Neural progenitor cell (in vitro differentiated cells): ENCODE data around the gene PAQR7. TPM values are rescaled to one million over a fixed set of nuclear protein-coding genes. Genes with fewer than 3 reads are reported as not detected.

ENCODE experiments used
- DNase-seq: peaks from one replicate; pipeline ENCODE4 v3.0.0-alpha.2; 2016; ENCODE audit warnings: low spot score
- H2AFZ ChIP-seq: fragments of 200-600 bp; sonication (generic); replicated peaks from 2 replicates; pipeline ENCODE4 v1.6.1; 2016; ENCODE audit warnings: antibody characterized with exemption
- H3F3A ChIP-seq: fragments of 200-600 bp; sonication (generic); 2 replicates; pipeline ENCODE4 v1.6.1; 2016; ENCODE audit warnings: antibody characterized with exemption, low read depth
- H3K27ac ChIP-seq: fragments of 200-600 bp; sonication (generic); 2 replicates; pipeline ENCODE4 v1.5.1; 2016; ENCODE audit warnings: mild to moderate bottlenecking
- H3K27me3 ChIP-seq: fragments of 200-600 bp; sonication (generic); 2 replicates; pipeline ENCODE4 v1.6.1; 2016; ENCODE audit warnings: mild to moderate bottlenecking, moderate library complexity
- H3K36me3 ChIP-seq: fragments of 200-600 bp; sonication (generic); 2 replicates; pipeline ENCODE4 v1.5.1; 2016
- H3K4me1 ChIP-seq: fragments of 200-600 bp; sonication (generic); 2 replicates; pipeline ENCODE4 v1.6.1; 2016; ENCODE audit warnings: mixed run types
- H3K4me2 ChIP-seq: fragments of 200-600 bp; sonication (generic); 2 replicates; pipeline ENCODE4 v1.6.1; 2016
- H3K4me3 ChIP-seq: fragments of 200-600 bp; sonication (generic); 2 replicates; pipeline ENCODE4 v1.5.1; 2016
- H3K79me2 ChIP-seq: fragments of 200-600 bp; sonication (generic); 2 replicates; pipeline ENCODE4 v1.6.1; 2016; ENCODE audit warnings: low read depth
- H3K9ac ChIP-seq: fragments of 200-600 bp; sonication (generic); 2 replicates; pipeline ENCODE4 v1.6.1; 2016
- H3K9me3 ChIP-seq: fragments of 200-600 bp; sonication (generic); 2 replicates; pipeline ENCODE4 v1.5.1; 2016; ENCODE audit warnings: low read depth
- H4K20me1 ChIP-seq: fragments of 200-600 bp; sonication (generic); 2 replicates; pipeline ENCODE4 v1.6.1; 2016; ENCODE audit warnings: low read depth
- H3K27ac Mint-ChIP-seq: 3 replicates; pipeline ENCODE4 v1.8.0; 2021; ENCODE audit warnings: mixed read lengths
- H3K27me3 Mint-ChIP-seq: 2 replicates; pipeline ENCODE4 v1.8.0; 2022; ENCODE audit warnings: low read depth, mild to moderate bottlenecking, inconsistent platforms, moderate library complexity, mixed read lengths; ENCODE audit not compliant: insufficient read depth
- H3K36me3 Mint-ChIP-seq: 3 replicates; pipeline ENCODE4 v1.8.0; 2021; ENCODE audit warnings: mixed read lengths
- H3K4me1 Mint-ChIP-seq: 3 replicates; pipeline ENCODE4 v1.8.0; 2021; ENCODE audit warnings: mixed read lengths
- H3K4me3 Mint-ChIP-seq: 3 replicates; pipeline ENCODE4 v1.8.0; 2021; ENCODE audit warnings: mild to moderate bottlenecking, moderate library complexity, mixed read lengths
- H3K9me3 Mint-ChIP-seq: 3 replicates; pipeline ENCODE4 v1.8.0; 2020; ENCODE audit warnings: mixed read lengths
- EZH2 ChIP-seq: fragments of 200-600 bp; sonication (generic); IDR thresholded peaks from 2 replicates; pipeline ENCODE4 v1.6.1; 2017; ENCODE audit warnings: antibody characterized with exemption, mild to moderate bottlenecking, moderate library complexity
- EZH2phosphoT487 ChIP-seq: fragments of 200-600 bp; sonication (generic); IDR thresholded peaks from 2 replicates; pipeline ENCODE4 v1.6.1; 2017; ENCODE audit warnings: antibody characterized with exemption
- total RNA-seq: library from RNA; depleted of rRNA; stranded (reverse); fragments of >200 nt; gene quantifications from 2 replicates; pipeline ENCODE4 v1.2.3, GENCODE V29; 2015; ENCODE audit warnings: low replicate concordance
- TF ChIP-seq, protein P1 (sequence below): fragments of 200-600 bp; sonication (generic); IDR thresholded peaks from 2 replicates; pipeline ENCODE4 v1.5.1; 2017; ENCODE audit warnings: antibody characterized with exemption, mild to moderate bottlenecking

Gene PAQR7
- total RNA-seq, 1 donor from 2014 or later: 1.1 TPM

DNA sequence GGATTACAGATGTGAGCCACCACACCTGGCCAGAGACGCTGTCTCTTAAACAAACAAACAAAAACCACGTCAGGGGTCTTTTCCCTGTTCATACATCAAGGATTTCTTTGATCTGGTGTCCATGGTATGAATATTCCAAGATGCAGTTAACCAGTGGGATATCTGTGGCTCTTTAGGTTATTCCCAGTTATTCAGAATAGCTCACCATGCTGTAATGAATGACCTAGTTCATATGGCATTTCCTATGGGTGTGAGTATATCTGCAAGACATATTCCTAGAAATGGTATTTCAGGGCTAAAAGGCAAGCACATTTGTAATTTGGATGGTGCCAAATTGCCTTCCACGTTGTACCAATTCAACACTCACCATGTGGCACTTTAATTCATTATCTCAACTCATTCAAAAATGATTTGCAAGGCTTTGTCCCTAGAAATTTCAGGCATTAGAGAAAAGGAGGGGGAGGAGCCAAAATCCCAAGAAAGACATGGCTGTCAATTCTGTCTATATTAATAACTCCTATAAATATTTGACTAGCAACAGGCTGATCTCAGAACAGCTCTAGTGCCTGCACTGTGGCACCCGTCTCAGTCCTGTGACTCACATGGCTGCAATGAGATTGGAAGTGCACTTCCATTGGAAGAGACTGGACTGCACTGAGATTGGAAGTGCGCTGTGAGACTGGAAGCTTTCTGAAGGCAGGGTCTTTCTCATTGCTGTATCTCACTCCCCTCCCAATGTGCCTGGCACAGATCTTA, 36.7 kb upstream of the PAQR7 start:
- no peaks in the 10 kb centered on the region for H3K27me3 ChIP-seq
- no peaks in the 10 kb centered on the region for H3K9me3 ChIP-seq
- H3K27ac ChIP-seq: no peak overlapping the region
- no peaks in the 10 kb centered on the region for H3F3A ChIP-seq
- Mint-ChIP-seq H3K4me3 (no peak overlapping the region), H3K9me3 (peaks cover 5% of the 10 kb centered on the region), H3K4me1 (peaks cover 15% of the 10 kb centered on the region), H3K36me3 (peaks cover 1% of the 10 kb centered on the region), H3K27me3 (peaks cover 3% of the 10 kb centered on the region), H3K27ac (no peak overlapping the region)
- H3K79me2 ChIP-seq: no peaks in the 10 kb centered on the region
- DNase-seq: no peak
- no peak overlapping the region for H3K9ac ChIP-seq
- H3K4me2 ChIP-seq: no peak overlapping the region
- peaks cover 5% of the 10 kb centered on the region for H3K4me1 ChIP-seq
- no peaks in the 10 kb centered on the region for H4K20me1 ChIP-seq
- no peak overlapping the region for H3K4me3 ChIP-seq
- H3K36me3 ChIP-seq: no peaks in the 10 kb centered on the region
- H2AFZ ChIP-seq: no peak overlapping the region
- no peak for TF ChIP-seq EZH2
- no peak for TF ChIP-seq EZH2phosphoT487
- TF ChIP-seq, protein P1, sequence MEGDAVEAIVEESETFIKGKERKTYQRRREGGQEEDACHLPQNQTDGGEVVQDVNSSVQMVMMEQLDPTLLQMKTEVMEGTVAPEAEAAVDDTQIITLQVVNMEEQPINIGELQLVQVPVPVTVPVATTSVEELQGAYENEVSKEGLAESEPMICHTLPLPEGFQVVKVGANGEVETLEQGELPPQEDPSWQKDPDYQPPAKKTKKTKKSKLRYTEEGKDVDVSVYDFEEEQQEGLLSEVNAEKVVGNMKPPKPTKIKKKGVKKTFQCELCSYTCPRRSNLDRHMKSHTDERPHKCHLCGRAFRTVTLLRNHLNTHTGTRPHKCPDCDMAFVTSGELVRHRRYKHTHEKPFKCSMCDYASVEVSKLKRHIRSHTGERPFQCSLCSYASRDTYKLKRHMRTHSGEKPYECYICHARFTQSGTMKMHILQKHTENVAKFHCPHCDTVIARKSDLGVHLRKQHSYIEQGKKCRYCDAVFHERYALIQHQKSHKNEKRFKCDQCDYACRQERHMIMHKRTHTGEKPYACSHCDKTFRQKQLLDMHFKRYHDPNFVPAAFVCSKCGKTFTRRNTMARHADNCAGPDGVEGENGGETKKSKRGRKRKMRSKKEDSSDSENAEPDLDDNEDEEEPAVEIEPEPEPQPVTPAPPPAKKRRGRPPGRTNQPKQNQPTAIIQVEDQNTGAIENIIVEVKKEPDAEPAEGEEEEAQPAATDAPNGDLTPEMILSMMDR: no peak

DNA sequence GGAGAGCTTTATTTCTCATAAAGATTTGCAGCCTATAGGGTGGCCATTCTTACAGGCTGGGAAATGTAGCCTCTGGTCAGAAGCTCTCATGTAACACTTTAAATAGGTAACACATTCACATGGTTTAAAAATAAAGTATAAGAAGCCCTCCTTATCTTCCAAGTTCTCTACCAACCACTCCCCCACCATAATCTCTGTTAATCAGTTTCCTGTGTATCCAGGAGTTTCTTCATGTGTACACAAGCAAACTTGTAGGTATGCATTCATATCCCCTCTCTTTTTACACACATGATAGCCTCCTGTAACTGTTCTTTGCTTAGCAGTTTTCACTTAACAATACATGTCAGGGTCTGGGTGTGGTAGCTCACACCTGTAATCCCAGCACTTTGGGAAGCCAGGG, 35.7 kb upstream of the PAQR7 start:
- H3K27ac Mint-ChIP-seq: no peak overlapping the region
- peaks cover 5% of the 10 kb centered on the region for H3K9me3 Mint-ChIP-seq
- Histone ChIP-seq H4K20me1 (no peaks in the 10 kb centered on the region), H3K79me2 (no peaks in the 10 kb centered on the region), H3K27me3 (no peaks in the 10 kb centered on the region), H3K9me3 (no peaks in the 10 kb centered on the region), H3K27ac (no peak overlapping the region), H3K36me3 (no peaks in the 10 kb centered on the region), H3K4me1 (peaks cover 11% of the 10 kb centered on the region), H3K4me3 (no peak overlapping the region), H3F3A (peaks cover 8% of the 10 kb centered on the region), H2AFZ (no peak overlapping the region), H3K4me2 (no peak overlapping the region), H3K9ac (no peak overlapping the region)
- peaks cover 3% of the 10 kb centered on the region for H3K27me3 Mint-ChIP-seq
- H3K4me3 Mint-ChIP-seq: no peak overlapping the region
- TF ChIP-seq EZH2: no peak
- TF ChIP-seq, protein P1: no peak
- no peak for TF ChIP-seq EZH2phosphoT487
- H3K36me3 Mint-ChIP-seq: peaks cover 1% of the 10 kb centered on the region
- no peak for DNase-seq
- peaks cover 23% of the 10 kb centered on the region for H3K4me1 Mint-ChIP-seq

DNA sequence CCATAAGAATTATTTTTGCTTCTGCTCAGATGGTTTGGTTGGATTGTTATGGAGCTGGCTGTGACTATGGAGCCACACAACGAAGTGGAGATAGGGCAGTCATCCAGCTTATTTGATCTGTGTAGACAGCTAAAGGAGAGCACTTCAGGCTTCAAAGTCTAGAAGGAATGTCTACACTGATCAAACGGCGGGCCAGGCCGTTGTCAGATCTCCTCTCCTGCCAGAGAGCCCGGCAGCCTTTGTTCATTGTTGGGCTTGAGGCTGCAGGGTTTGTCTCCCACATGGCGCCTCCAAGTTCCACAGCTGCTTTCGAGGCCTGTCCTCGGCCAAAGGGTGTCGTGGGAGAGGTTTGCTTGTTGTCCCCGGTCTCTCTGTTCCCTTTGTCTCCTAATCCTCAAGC, 33.5 kb upstream of the PAQR7 start:
- Histone ChIP-seq H3K9me3 (no peaks in the 10 kb centered on the region), H2AFZ (peak overlapping the region; percentile 27), H3K27ac (no peak overlapping the region), H3K4me2 (no peak overlapping the region), H3K9ac (no peak overlapping the region), H3K4me1 (peaks cover 16% of the 10 kb centered on the region), H4K20me1 (peaks cover 12% of the 10 kb centered on the region), H3K27me3 (no peaks in the 10 kb centered on the region), H3K36me3 (no peaks in the 10 kb centered on the region), H3K4me3 (no peak overlapping the region), H3F3A (peaks cover 28% of the 10 kb centered on the region), H3K79me2 (peaks cover 13% of the 10 kb centered on the region)
- Mint-ChIP-seq H3K9me3 (peaks cover 5% of the 10 kb centered on the region), H3K27me3 (peaks cover 5% of the 10 kb centered on the region), H3K36me3 (peaks cover 7% of the 10 kb centered on the region), H3K4me1 (peaks cover 29% of the 10 kb centered on the region), H3K4me3 (no peak overlapping the region), H3K27ac (no peak overlapping the region)
- no peak for DNase-seq
- TF ChIP-seq EZH2 (no peak), EZH2phosphoT487 (no peak)
- TF ChIP-seq, protein P1: no peak
